ENCODE data around the gene COL23A1.

Gene COL23A1

GRCh38 chr5:178418471-178419010 is 171.7 kb downstream of the COL23A1 start:
- Histone ChIP-seq H3K9me3 (ENCODE audit: control insufficient read depth, insufficient read depth, low read depth, low read length) (no peaks in the 10 kb centered on the region), H3K4me1 (ENCODE audit: control insufficient read depth, insufficient read depth, low read length) (no peaks in the 10 kb centered on the region), H3K4me3 (ENCODE audit: low read depth, low read length) (no peak overlapping the region), H3K27ac (ENCODE audit: extremely low read depth, low read depth, low read length) (no peak overlapping the region), H3K36me3 (ENCODE audit: control insufficient read depth in 2 of 2, insufficient read depth in 1 of 2, low read length in 2 of 2) (no peaks in the 10 kb centered on the region)
- CTCF ChIA-PET = interaction anchor here (0.6 kb wide), 1 partner anchor 42 kb away, joined by 3 read pairs; no protein-coding TSS in a partner anchor
- POLR2A ChIA-PET = no interaction called here
- TF ChIP-seq ZNF629 (tag by site-specific recombination; IDR thresholded peaks at IDR 0.05) (no peak), ZNF600 (tag by site-specific recombination; IDR thresholded peaks at IDR 0.05) (no peak), ZNF658 (tag by site-specific recombination; IDR thresholded peaks at IDR 0.05) (no peak), TSHZ1 (tag by site-specific recombination; IDR thresholded peaks at IDR 0.05; ENCODE audit: borderline replicate concordance) (no peak), ZNF157 (tag by site-specific recombination; IDR thresholded peaks at IDR 0.05) (no peak), ZNF624 (tag by site-specific recombination; IDR thresholded peaks at IDR 0.05) (no peak), ZNF138 (tag by site-specific recombination; IDR thresholded peaks at IDR 0.05; ENCODE audit: borderline replicate concordance) (no peak), ZNF670 (tag by site-specific recombination; IDR thresholded peaks at IDR 0.05; ENCODE audit: low read depth) (no peak), ZNF571 (tag by site-specific recombination; IDR thresholded peaks at IDR 0.05) (no peak), SETDB1 (IDR thresholded peaks at IDR 0.05; ENCODE audit: insufficient read length, low read length) (no peak), CTCF (tag by site-specific recombination; IDR thresholded peaks at IDR 0.05) (no peak), ZNF521 (tag by site-specific recombination; IDR thresholded peaks at IDR 0.05) (no peak), ZNF423 (tag by site-specific recombination; IDR thresholded peaks at IDR 0.05) (no peak), ZNF362 (tag by site-specific recombination; IDR thresholded peaks at IDR 0.05) (no peak), SP7 (tag by site-specific recombination; IDR thresholded peaks at IDR 0.05) (no peak), ZNF366 (tag by site-specific recombination; conservative IDR thresholded peaks at IDR 0.05) (no peak)
- TF ChIP-seq, protein P1, sequence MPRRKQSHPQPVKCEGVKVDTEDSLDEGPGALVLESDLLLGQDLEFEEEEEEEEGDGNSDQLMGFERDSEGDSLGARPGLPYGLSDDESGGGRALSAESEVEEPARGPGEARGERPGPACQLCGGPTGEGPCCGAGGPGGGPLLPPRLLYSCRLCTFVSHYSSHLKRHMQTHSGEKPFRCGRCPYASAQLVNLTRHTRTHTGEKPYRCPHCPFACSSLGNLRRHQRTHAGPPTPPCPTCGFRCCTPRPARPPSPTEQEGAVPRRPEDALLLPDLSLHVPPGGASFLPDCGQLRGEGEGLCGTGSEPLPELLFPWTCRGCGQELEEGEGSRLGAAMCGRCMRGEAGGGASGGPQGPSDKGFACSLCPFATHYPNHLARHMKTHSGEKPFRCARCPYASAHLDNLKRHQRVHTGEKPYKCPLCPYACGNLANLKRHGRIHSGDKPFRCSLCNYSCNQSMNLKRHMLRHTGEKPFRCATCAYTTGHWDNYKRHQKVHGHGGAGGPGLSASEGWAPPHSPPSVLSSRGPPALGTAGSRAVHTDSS (tag by site-specific recombination; IDR thresholded peaks at IDR 0.05) = no peak
- TF ChIP-seq, protein P2, sequence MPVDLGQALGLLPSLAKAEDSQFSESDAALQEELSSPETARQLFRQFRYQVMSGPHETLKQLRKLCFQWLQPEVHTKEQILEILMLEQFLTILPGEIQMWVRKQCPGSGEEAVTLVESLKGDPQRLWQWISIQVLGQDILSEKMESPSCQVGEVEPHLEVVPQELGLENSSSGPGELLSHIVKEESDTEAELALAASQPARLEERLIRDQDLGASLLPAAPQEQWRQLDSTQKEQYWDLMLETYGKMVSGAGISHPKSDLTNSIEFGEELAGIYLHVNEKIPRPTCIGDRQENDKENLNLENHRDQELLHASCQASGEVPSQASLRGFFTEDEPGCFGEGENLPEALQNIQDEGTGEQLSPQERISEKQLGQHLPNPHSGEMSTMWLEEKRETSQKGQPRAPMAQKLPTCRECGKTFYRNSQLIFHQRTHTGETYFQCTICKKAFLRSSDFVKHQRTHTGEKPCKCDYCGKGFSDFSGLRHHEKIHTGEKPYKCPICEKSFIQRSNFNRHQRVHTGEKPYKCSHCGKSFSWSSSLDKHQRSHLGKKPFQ (tag by site-specific recombination; IDR thresholded peaks at IDR 0.05) = no peak
- TF ChIP-seq, protein P3, sequence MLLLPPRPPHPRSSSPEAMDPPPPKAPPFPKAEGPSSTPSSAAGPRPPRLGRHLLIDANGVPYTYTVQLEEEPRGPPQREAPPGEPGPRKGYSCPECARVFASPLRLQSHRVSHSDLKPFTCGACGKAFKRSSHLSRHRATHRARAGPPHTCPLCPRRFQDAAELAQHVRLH (tag by site-specific recombination; IDR thresholded peaks at IDR 0.05) = no peak
- TF ChIP-seq, protein P4, sequence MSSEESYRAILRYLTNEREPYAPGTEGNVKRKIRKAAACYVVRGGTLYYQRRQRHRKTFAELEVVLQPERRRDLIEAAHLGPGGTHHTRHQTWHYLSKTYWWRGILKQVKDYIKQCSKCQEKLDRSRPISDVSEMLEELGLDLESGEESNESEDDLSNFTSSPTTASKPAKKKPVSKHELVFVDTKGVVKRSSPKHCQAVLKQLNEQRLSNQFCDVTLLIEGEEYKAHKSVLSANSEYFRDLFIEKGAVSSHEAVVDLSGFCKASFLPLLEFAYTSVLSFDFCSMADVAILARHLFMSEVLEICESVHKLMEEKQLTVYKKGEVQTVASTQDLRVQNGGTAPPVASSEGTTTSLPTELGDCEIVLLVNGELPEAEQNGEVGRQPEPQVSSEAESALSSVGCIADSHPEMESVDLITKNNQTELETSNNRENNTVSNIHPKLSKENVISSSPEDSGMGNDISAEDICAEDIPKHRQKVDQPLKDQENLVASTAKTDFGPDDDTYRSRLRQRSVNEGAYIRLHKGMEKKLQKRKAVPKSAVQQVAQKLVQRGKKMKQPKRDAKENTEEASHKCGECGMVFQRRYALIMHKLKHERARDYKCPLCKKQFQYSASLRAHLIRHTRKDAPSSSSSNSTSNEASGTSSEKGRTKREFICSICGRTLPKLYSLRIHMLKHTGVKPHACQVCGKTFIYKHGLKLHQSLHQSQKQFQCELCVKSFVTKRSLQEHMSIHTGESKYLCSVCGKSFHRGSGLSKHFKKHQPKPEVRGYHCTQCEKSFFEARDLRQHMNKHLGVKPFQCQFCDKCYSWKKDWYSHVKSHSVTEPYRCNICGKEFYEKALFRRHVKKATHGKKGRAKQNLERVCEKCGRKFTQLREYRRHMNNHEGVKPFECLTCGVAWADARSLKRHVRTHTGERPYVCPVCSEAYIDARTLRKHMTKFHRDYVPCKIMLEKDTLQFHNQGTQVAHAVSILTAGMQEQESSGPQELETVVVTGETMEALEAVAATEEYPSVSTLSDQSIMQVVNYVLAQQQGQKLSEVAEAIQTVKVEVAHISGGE (tag by site-specific recombination; conservative IDR thresholded peaks at IDR 0.05; ENCODE audit: low read depth) = no peak

Measured in HEK293 (cell line).